Motor neuron (in vitro differentiated cells): ENCODE results near the gene PLD1. TPM values are rescaled to one million over a fixed set of nuclear protein-coding genes. Genes with fewer than 3 reads are reported as not detected.
"Not testable (repeated sequence)": the region's sequence is repeated elsewhere in the genome, so short reads cannot be mapped to it uniquely, and the experiment has no call there.

Experiments used
- ATAC-seq, 8 experiments: fragments of 200-7000 bp; cut with Tn5 transposase; replicated peaks in 6 of 8; 2 replicates each; pipeline ENCODE4 v1.8.0; 2021; ENCODE audit warnings: mild to moderate bottlenecking in 8 of 8, moderate library complexity in 8 of 8
- H3K27ac ChIP-seq, 2 donors: fragments of 250-450 bp; sonication (Bioruptor Pico); 2 replicates each; pipeline ENCODE4 v1.9.0; 2021; ENCODE audit warnings: antibody characterized with exemption in 2 of 2, mild to moderate bottlenecking in 2 of 2, moderate library complexity in 1 of 2
- H3K4me1 ChIP-seq, 2 donors: fragments of 250-450 bp; sonication (Bioruptor Pico); replicated peaks in 1 of 2; 2 replicates each; pipeline ENCODE4 v1.6.1; 2021; ENCODE audit warnings: antibody characterized with exemption in 2 of 2, mild to moderate bottlenecking in 2 of 2, moderate library complexity in 1 of 2
- H3K4me3 ChIP-seq, 5 donors: fragments of 250-450 bp; sonication (Bioruptor Pico); 2 replicates each; pipeline ENCODE4 v1.9.0; 2021; ENCODE audit warnings: antibody characterized with exemption in 5 of 5, mild to moderate bottlenecking in 5 of 5, moderate library complexity in 4 of 5
- WGBS, 10 experiments: fragments of 450-650 bp; shearing (Covaris generic); methylation state at CpG; one replicate each; pipeline ENCODE4 v1.0.0; 2022; 5-methylcytosine and 5-hydroxymethylcytosine counted together
- in situ Hi-C, 9 experiments: fragments of 400-800 bp; cut with MboI; loops; one replicate each; pipeline ENCODE4 v1.15.0; 2021; ENCODE audit warnings: low sequenced_read_pairs in 9 of 9, low pct_unique_long_range_greater_than_20kb in 2 of 9; ENCODE audit not compliant: unreplicated experiment in 9 of 9
- total RNA-seq, 8 experiments: library from RNA; unstranded; fragments of 300-600 nt; gene quantifications; 2 replicates each; pipeline versions ENCODE4 v1.2.3 to v1.2.4, GENCODE V29; 2022

Gene PLD1
- total RNA-seq, 8 experiments from 2014 or later: 0.50 to 76.0 (median 13.7) TPM

GRCh38 chr3:171824824-171825221 lies 14.5 kb upstream of the PLD1 start:
- Histone ChIP-seq H3K27ac (no peak overlapping the region), H3K4me3 (no peak overlapping the region), H3K4me1 (peaks cover 3 to 5% of the 10 kb centered on the region in 2 donors)
- 25 to 84% (median 77%) methylated on average over 1 to 7 of the region's 7 CpGs; no CpG with 5 or more reads in 2 of the 10 experiments for WGBS, 10 experiments
- ATAC-seq: peak in 3 of 8 experiments; percentile 31 to 46 (median 43)
- in situ Hi-C loops: loop anchor here in 1 of 9 experiments (25.0 kb wide), 1 partner anchor 212 kb away; the partner anchor contains the start of gene FNDC3B

GRCh38 chr3:171824116-171824515 lies 13.8 kb upstream of the PLD1 start:
- in situ Hi-C loops: no loop called here

DNA sequence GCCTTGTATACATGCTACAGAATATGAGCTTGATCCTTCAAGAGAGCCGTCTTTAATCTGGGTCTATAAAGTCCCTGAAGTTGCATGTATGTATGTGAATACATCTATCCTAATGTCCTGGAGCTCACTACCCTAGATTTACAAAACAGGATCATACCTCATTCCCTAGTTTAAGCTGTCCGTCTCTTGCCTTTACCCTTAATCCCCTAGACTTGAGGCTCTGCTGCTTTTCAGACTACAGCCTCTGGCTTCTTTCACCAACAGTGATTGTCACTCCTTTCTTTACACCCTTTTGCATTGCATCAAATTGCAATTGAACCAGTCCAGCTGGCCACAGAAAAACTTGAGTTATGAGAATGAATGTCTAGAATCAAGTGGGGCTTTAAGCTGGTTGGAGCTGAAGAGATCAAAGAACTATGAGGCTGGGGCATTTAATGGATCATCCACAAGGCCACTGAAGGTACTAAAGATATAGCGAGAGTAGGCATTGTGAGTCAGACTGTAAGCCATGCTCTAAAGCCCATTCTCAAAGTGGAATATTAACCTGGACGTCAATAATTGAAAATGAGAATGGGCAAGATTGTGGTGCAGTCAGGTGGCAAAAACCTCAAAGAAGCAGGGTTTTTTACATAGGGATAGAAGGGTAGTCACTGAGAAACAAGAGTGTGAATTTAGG lies 12.3 kb upstream of the PLD1 start:
- Histone ChIP-seq H3K27ac (no peak overlapping the region), H3K4me3 (no peak overlapping the region), H3K4me1 (no peaks in the 10 kb centered on the region)
- no peak for ATAC-seq
- in situ Hi-C loops: no loop called here
- 60 to 100% (median 84%) methylated on average over 1 to 4 of the region's 4 CpGs; no CpG with 5 or more reads in 1 of the 10 experiments for WGBS, 10 experiments

More at GRCh38 chr3:171824116-171824515, 13.8 kb upstream of the PLD1 start:
- H3K27ac ChIP-seq: no peak overlapping the region
- ATAC-seq: no peak
- no peaks in the 10 kb centered on the region for H3K4me1 ChIP-seq
- no peak overlapping the region for H3K4me3 ChIP-seq
- 27 to 100% (median 85%) methylated on average over 1 to 6 of the region's 6 CpGs; no CpG with 5 or more reads in 1 of the 10 experiments for WGBS, 10 experiments

DNA sequence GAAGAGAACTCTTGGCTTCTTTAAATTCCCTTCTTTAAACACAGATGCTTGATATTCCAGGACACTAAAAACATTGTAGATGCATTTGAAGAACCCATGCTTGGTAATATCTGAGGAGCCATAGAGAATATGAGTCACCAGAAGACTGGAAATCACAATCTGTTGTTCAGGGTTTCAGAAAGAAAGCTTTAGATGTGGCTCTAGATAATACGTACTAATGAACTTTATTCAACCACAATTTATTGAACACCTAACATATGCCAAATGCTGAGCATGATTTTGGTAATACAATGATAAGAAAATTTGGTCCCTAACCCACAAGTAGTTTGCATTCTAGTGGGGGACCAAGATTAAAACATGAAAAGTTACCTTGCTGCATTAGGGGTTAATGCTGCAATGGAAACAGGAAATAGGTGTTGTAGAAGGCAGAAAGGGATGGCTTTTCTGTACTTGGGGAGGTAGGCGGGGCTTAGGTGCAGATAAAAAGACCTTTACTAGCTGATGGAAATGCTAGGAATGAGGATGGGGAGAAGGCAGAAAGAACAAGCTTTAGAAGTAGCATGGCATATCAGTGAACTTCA lies 11.6 kb upstream of the PLD1 start:
- H3K4me3 ChIP-seq: no peak overlapping the region
- H3K4me1 ChIP-seq: no peaks in the 10 kb centered on the region
- H3K27ac ChIP-seq: no peak overlapping the region
- WGBS, 10 experiments: 0 to 100% (median 94%) methylated on average over 1 to 2 of the region's 2 CpGs; no CpG with 5 or more reads in 1 of the 10 experiments
- no peak for ATAC-seq
- in situ Hi-C loops: no loop called here

DNA sequence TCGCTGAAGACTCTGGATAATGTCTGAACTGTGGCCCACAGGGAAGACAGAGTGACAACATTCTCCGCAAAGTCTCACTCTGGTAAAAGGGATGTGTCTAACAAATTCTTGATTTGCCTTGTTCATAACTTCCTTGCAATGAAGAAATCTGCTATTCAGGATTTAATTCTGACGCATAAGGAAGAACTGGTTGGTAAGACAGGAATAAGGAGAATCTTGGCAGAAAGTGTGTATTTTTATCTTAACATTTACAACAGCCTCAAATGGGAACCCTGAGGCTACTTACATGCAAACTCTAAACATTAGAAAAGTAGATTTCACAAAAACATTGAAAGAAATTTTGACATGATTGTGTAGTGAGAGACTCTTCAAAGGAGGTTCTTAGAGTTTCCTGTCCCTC lies 10.8 kb upstream of the PLD1 start:
- WGBS, 10 experiments: 65 to 100% (median 90%) methylated on average over 2 to 3 of the region's 3 CpGs
- no peak overlapping the region for H3K27ac ChIP-seq
- in situ Hi-C loops: no loop called here
- ATAC-seq: no peak
- H3K4me1 ChIP-seq: no peaks in the 10 kb centered on the region
- H3K4me3 ChIP-seq: no peak overlapping the region

DNA sequence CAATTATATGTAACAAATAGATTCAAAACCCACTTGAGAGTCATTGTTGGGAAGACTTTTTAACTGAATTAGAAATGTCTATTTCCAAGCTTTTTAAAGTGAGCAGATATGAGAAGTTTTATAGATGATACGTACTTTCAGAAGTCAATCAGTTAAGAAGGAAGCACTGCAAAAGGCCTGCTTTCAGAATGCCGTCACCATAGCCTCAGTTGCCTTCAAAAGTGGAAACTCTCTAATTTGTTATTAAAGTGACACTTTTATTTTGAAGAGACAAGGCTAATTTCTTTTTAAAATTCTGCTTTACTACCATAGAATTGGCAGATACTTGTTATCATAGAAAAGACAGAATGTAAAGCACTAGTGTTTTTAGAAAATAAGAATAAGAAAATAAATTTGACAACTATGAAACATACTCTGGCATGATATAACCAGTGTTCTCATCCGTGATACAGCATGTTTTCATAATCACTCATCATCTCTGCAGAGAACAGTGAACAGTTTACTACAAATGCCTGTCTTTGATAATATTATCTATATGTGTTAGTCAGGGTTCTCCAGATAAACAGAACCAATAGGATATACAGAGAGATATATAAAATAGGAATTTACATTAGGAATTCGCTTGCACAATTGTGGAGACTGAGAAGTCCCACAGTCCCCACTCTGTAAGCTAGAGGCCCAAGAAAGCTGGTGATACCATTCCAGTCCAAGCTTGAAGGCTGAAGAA lies 7.0 kb upstream of the PLD1 start:
- WGBS, 10 experiments: 61 to 100% (median 88%) methylated on average over 1 to 4 of the region's 4 CpGs; no CpG with 5 or more reads in 1 of the 10 experiments

DNA sequence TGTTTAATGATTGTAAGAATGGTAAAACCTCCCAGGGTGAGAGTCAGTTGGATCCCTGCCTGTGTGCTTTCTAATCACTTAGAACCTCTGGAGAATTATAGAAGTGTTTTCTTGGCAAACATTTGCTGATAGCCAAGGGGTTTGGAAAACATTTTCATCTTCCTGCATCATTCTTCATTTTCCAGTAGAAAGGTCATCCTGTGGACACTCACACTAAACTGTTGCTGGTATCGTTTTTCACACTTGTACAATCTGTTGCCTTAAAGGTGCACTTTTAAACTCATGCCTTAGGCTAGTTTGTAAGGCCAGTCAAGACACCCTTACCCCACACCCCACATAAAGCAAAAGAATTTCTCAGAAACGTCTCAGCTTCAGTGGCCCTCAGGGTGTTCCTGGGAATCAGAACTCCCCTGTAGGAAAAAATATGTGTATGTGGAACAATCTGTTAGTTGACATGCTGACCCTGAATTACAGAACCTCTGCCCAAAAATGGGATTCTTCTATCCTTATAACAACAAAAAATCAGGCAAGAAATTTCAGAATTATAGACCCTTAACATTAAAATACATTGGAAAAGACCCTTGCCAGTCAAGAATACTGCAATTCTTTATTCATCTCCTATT lies 5.8 kb upstream of the PLD1 start:
- WGBS, 10 experiments: 0 to 100% (median 53%) methylated on average over 1 to 2 of the region's 2 CpGs; no CpG with 5 or more reads in 2 of the 10 experiments
- no peak overlapping the region for H3K27ac ChIP-seq
- ATAC-seq: peak in 2 of 8 experiments; percentile 32 to 76

More for the DNA sequence above, 7.0 kb upstream of the PLD1 start:
- no peak overlapping the region for H3K27ac ChIP-seq
- no peak for ATAC-seq
- H3K4me1 ChIP-seq: no peaks in the 10 kb centered on the region
- H3K4me3 ChIP-seq: no peak overlapping the region
- in situ Hi-C loops: no loop called here

DNA sequence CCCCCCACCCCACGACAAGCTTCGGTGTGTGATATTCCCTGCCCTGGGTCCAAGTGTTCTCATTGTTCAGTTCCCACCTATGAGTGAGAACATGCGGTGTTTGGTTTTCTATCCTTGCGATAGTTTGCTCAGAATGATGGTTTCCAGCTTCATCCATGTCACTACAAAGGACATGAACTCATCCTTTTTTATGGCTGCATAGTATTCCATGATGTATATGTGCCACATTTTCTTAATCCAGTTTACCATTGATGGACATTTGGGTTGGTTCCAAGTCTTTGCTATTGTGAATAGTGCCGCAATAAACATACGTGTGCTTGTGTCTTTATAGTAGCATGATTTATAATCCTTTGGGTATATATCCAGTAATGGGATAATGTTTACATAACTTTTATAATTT lies 4.4 kb upstream of the PLD1 start:
- H3K27ac ChIP-seq, ATAC-seq, H3K4me1 ChIP-seq, in situ Hi-C loops, H3K4me3 ChIP-seq: not testable (repeated sequence)
- WGBS, 10 experiments: 81% methylated on average over 2 of the region's 6 CpGs; no CpG with 5 or more reads in 9 of the 10 experiments

More for the DNA sequence above, 5.8 kb upstream of the PLD1 start:
- in situ Hi-C loops: no loop called here
- no peaks in the 10 kb centered on the region for H3K4me1 ChIP-seq
- no peak overlapping the region for H3K4me3 ChIP-seq

GRCh38 chr3:171813897-171814460 lies 3.7 kb upstream of the PLD1 start:
- no peak overlapping the region for H3K4me3 ChIP-seq
- WGBS, 10 experiments: 17 to 100% (median 56%) methylated on average over 1 to 4 of the region's 4 CpGs; no CpG with 5 or more reads in 2 of the 10 experiments
- no peak for ATAC-seq
- no peak overlapping the region for H3K27ac ChIP-seq
- in situ Hi-C loops: no loop called here
- H3K4me1 ChIP-seq: peaks cover 0 to 2% of the 10 kb centered on the region in 2 donors

- H3K4me1 ChIP-seq: peaks cover 0 to 2% of the 10 kb centered on the region in 2 donors
- no peak overlapping the region for H3K4me3 ChIP-seq
- WGBS, 10 experiments: 75 to 100% (median 83%) methylated on average over 1 to 3 of the region's 3 CpGs; no CpG with 5 or more reads in 4 of the 10 experiments
- H3K27ac ChIP-seq: no peak overlapping the region
- ATAC-seq: no peak
- in situ Hi-C loops: no loop called here
Observed at GRCh38 chr3:171813278-171813896, 3.1 kb upstream of the PLD1 start.

GRCh38 chr3:171812811-171813210 lies 2.5 kb upstream of the PLD1 start:
- peaks cover 0 to 2% of the 10 kb centered on the region in 2 donors for H3K4me1 ChIP-seq
- in situ Hi-C loops: no loop called here
- WGBS, 10 experiments: 65 to 100% (median 89%) methylated on average over 1 to 2 of the region's 2 CpGs; no CpG with 5 or more reads in 1 of the 10 experiments
- no peak overlapping the region for H3K4me3 ChIP-seq
- no peak overlapping the region for H3K27ac ChIP-seq
- no peak for ATAC-seq

- in situ Hi-C loops: no loop called here
- Histone ChIP-seq H3K4me1 (peaks cover 0 to 2% of the 10 kb centered on the region in 2 donors), H3K4me3 (no peak overlapping the region), H3K27ac (no peak overlapping the region)
- ATAC-seq: no peak
- WGBS, 10 experiments: 37 to 100% (median 88%) methylated on average over 2 to 9 of the region's 9 CpGs; no CpG with 5 or more reads in 1 of the 10 experiments
Observed at GRCh38 chr3:171811913-171812335, 1.6 kb upstream of the PLD1 start.
